ENCODE results near the gene SLC9B1. TPM values are rescaled to one million over a fixed set of nuclear protein-coding genes. Genes with fewer than 3 reads are reported as not detected.

The SLC9B1 gene
- total and polyA plus RNA-seq, 4 donors: 0.12 to 4.6 (median 0.35) TPM

DNA sequence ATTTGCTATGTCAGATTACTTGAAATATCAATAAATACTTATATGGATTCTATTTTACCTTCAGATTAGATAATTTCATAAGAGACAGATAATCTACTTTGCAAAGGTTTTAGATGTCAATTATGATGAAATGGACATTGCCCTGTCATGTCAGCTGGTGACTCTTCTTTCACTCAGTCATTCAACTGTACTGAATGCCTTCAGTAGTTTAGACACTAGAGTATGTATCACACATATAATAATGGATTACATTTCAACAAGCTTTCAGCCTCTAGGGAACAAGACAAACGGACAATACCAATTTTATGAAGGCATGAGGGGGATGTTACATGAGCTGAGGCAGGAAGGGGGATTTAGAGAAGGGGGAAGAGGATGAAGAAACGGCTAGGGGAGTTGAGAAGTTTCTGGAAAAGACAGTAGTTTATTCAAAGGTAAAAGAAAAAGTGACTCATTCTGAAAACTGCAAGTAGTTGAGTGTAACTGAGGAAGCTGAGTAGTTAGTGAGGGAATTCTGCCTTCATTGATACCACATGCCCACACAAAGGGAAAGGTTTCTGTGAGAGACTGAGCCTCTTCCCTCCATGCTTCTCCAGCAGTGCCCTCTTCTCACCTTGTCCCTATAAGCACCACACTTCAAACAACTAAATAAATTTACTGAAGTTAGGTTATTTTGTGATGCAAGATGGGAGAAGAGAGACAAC is 31.4 kb upstream of the SLC9B1 start:
- ATAC-seq (ENCODE audit: insufficient read depth, low FRiP score) (no peak), DNase-seq (no peak)
- TF ChIP-seq, protein P1, sequence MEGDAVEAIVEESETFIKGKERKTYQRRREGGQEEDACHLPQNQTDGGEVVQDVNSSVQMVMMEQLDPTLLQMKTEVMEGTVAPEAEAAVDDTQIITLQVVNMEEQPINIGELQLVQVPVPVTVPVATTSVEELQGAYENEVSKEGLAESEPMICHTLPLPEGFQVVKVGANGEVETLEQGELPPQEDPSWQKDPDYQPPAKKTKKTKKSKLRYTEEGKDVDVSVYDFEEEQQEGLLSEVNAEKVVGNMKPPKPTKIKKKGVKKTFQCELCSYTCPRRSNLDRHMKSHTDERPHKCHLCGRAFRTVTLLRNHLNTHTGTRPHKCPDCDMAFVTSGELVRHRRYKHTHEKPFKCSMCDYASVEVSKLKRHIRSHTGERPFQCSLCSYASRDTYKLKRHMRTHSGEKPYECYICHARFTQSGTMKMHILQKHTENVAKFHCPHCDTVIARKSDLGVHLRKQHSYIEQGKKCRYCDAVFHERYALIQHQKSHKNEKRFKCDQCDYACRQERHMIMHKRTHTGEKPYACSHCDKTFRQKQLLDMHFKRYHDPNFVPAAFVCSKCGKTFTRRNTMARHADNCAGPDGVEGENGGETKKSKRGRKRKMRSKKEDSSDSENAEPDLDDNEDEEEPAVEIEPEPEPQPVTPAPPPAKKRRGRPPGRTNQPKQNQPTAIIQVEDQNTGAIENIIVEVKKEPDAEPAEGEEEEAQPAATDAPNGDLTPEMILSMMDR (IDR thresholded peaks at IDR 0.05; ENCODE audit: control extremely low read depth, extremely low read depth): no peak
- no peaks in the 10 kb centered on the region for H3K9me3 ChIP-seq (ENCODE audit: control insufficient read depth in 4 of 4, insufficient read depth in 3 of 4, low read length in 3 of 4)
- no peak overlapping the region for H3K4me3 ChIP-seq
- no peaks in the 10 kb centered on the region for H3K27me3 ChIP-seq (ENCODE audit: control insufficient read depth in 3 of 3, insufficient read depth in 3 of 3, low read length in 2 of 3)
- H3K4me1 ChIP-seq (ENCODE audit: control insufficient read depth in 5 of 5, insufficient read depth in 5 of 5, low read length in 5 of 5): no peaks in the 10 kb centered on the region
- peaks cover 0 to 3% (median 0%) of the 10 kb centered on the region in 4 donors for H3K36me3 ChIP-seq (ENCODE audit: control insufficient read depth in 4 of 4, insufficient read depth in 4 of 4, low read length in 4 of 4)
- WGBS, 2 donors: 58 to 61% methylated on average over 2 of the region's 2 CpGs
- H3K9ac ChIP-seq (ENCODE audit: insufficient read depth in 1 of 2, low read length in 2 of 2): no peak overlapping the region
- H3K27ac ChIP-seq (ENCODE audit: low read depth in 1 of 2, low read length in 1 of 2): no peak overlapping the region

DNA sequence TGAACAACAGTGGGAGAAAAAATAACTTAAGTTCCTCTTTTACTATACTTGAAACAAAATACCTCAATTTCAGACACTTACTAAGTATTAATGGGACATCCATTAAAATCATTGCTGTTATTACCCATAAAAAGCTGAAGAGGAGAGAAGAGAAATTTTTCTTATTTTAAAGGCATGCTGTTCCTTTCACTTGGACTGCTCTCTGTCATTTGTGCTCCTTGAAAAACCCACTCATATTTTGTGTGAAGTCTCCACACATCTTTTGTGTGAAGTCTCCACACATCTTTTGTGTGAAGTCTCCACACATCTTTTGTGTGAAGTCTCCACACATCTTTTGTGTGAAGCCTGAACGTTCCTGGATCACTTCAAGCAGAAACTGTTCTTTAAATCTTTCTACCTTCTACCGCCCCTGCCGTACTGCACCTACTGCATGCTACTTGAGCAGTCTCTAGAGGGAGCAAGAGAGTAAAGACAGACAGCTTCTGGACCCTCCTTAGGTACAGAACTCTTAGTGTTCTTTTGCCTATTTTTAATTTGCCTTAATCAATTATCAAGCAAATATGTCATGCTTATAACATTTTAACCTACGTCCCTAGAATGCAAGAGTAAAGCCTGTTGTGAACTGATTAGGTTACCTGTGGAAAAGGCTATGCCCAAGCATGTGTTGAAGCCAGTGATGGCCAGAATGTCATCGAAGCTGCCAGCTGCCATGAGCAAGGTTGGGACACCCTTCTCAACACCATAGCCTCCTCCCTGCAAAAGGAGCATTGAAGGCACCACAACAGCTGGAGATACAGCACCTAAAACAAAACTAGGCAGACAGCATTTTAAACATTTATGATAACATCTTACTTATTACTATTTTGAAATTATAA is 27.1 kb upstream of the SLC9B1 start:
- no peaks in the 10 kb centered on the region for H3K9me3 ChIP-seq (ENCODE audit: control insufficient read depth in 4 of 4, insufficient read depth in 3 of 4, low read length in 3 of 4)
- H3K36me3 ChIP-seq (ENCODE audit: control insufficient read depth in 4 of 4, insufficient read depth in 4 of 4, low read length in 4 of 4): peaks cover 0 to 6% (median 1%) of the 10 kb centered on the region in 4 donors
- no peaks in the 10 kb centered on the region for H3K27me3 ChIP-seq (ENCODE audit: control insufficient read depth in 3 of 3, insufficient read depth in 3 of 3, low read length in 2 of 3)
- peak; percentile 81 for ATAC-seq (ENCODE audit: insufficient read depth, low FRiP score)
- no peaks in the 10 kb centered on the region for H3K4me1 ChIP-seq (ENCODE audit: control insufficient read depth in 5 of 5, insufficient read depth in 5 of 5, low read length in 5 of 5)
- WGBS, 2 donors: 57 to 62% methylated on average over 5 of the region's 5 CpGs
- no peak overlapping the region for H3K4me3 ChIP-seq
- H3K27ac ChIP-seq (ENCODE audit: low read depth in 1 of 2, low read length in 1 of 2): no peak overlapping the region
- TF ChIP-seq, protein P1 (IDR thresholded peaks at IDR 0.05; ENCODE audit: control extremely low read depth, extremely low read depth): peak; percentile 24
- DNase-seq: peak; percentile 17 to 57 (median 29)
- no peak overlapping the region for H3K9ac ChIP-seq (ENCODE audit: insufficient read depth in 1 of 2, low read length in 2 of 2)

DNA sequence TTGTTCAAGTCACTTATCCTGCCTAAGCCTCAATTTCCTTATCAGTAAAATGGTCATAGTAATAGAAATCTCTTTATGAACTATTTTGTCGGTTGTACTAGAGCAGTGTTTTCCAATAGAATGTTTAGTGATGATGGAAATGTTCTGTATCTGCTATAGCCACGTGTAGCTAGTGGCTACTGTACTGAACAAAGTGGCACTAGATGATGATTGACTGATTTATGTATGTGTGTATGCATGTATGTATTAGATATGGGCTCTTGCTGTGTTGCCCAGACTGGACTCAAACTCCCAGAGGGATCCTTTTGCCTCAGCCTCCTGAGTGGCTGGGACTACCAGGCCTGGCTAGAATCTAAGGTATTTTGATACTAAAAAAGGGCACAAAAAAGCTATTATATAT is 24.7 kb upstream of the SLC9B1 start:
- TF ChIP-seq, protein P1 (IDR thresholded peaks at IDR 0.05; ENCODE audit: control extremely low read depth, extremely low read depth): no peak
- WGBS, 2 donors: 83 to 87% methylated on average over 2 of the region's 2 CpGs

More for the DNA sequence above, 24.7 kb upstream of the SLC9B1 start:
- H3K9ac ChIP-seq (ENCODE audit: insufficient read depth in 1 of 2, low read length in 2 of 2): no peak overlapping the region
- no peak for ATAC-seq (ENCODE audit: insufficient read depth, low FRiP score)
- no peaks in the 10 kb centered on the region for H3K27me3 ChIP-seq (ENCODE audit: control insufficient read depth in 3 of 3, insufficient read depth in 3 of 3, low read length in 2 of 3)
- no peaks in the 10 kb centered on the region for H3K4me1 ChIP-seq (ENCODE audit: control insufficient read depth in 5 of 5, insufficient read depth in 5 of 5, low read length in 5 of 5)
- DNase-seq: no peak
- H3K4me3 ChIP-seq: no peak overlapping the region
- peaks cover 0 to 4% (median 1%) of the 10 kb centered on the region in 4 donors for H3K36me3 ChIP-seq (ENCODE audit: control insufficient read depth in 4 of 4, insufficient read depth in 4 of 4, low read length in 4 of 4)
- no peaks in the 10 kb centered on the region for H3K9me3 ChIP-seq (ENCODE audit: control insufficient read depth in 4 of 4, insufficient read depth in 3 of 4, low read length in 3 of 4)
- H3K27ac ChIP-seq (ENCODE audit: low read depth in 1 of 2, low read length in 1 of 2): no peak overlapping the region

Data from lung (tissue), 12 donors.